ENCODE measurements around the gene RTBDN.
A peak's percentile ranks its signal among the peaks of the same experiment; 100 is the strongest.

The RTBDN gene

GRCh38 chr19:12834566-12834943 lies at the start of gene RTBDN:
Gene RTBDN, minus strand, starts transcription at chr19:12834579. Its CDS starts 4,600 bp downstream, at chr19:12829979.
- no peak for DNase-seq (ENCODE audit: low read depth in 2 of 3, low spot score in 1 of 3)

- no peak for DNase-seq (ENCODE audit: low read depth in 2 of 3, low spot score in 1 of 3)
These were observed 48.2 kb upstream of the RTBDN start for GRCh38 chr19:12882589-12882988.

- DNase-seq (ENCODE audit: low read depth in 2 of 3, low spot score in 1 of 3), result peak; percentile 83 to 95 (median 84)
These were observed 46.9 kb upstream of the RTBDN start, which contains the start of gene DNASE2 for GRCh38 chr19:12881172-12881808. Gene DNASE2, minus strand, starts transcription at chr19:12881449. Its CDS starts 74 bp downstream, at chr19:12881375.

- no peak for DNase-seq (ENCODE audit: low read depth in 2 of 3, low spot score in 1 of 3)
These were observed 46.3 kb upstream of the RTBDN start for GRCh38 chr19:12880551-12881171.

GRCh38 chr19:12875086-12875485 lies 40.7 kb upstream of the RTBDN start:
- no peak for DNase-seq (ENCODE audit: low read depth in 2 of 3, low spot score in 1 of 3)

GRCh38 chr19:12873891-12874745 lies 39.7 kb upstream of the RTBDN start:
- DNase-seq (ENCODE audit: low read depth in 2 of 3, low spot score in 1 of 3), result no peak

GRCh38 chr19:12872941-12873890 lies 38.8 kb upstream of the RTBDN start:
- peak; percentile 43 to 63 (median 61) for DNase-seq (ENCODE audit: low read depth in 2 of 3, low spot score in 1 of 3)

- DNase-seq (ENCODE audit: low read depth in 2 of 3, low spot score in 1 of 3), result no peak
These were observed 37.9 kb upstream of the RTBDN start for GRCh38 chr19:12872255-12872654.

- DNase-seq (ENCODE audit: low read depth in 2 of 3, low spot score in 1 of 3), result no peak
These were observed 37.3 kb upstream of the RTBDN start for GRCh38 chr19:12871681-12872080.

- DNase-seq (ENCODE audit: low read depth in 2 of 3, low spot score in 1 of 3), result no peak
These were observed 34.2 kb upstream of the RTBDN start for GRCh38 chr19:12868540-12869112.

- DNase-seq (ENCODE audit: low read depth in 2 of 3, low spot score in 1 of 3), result peak; percentile 46 to 59 (median 49)
These were observed 33.0 kb upstream of the RTBDN start for GRCh38 chr19:12867120-12868099.

GRCh38 chr19:12866416-12867119 lies 32.2 kb upstream of the RTBDN start:
- no peak for DNase-seq (ENCODE audit: low read depth in 2 of 3, low spot score in 1 of 3)

- no peak for DNase-seq (ENCODE audit: low read depth in 2 of 3, low spot score in 1 of 3)
These were observed 31.5 kb upstream of the RTBDN start for GRCh38 chr19:12865746-12866415.

GRCh38 chr19:12864721-12865715 lies 30.6 kb upstream of the RTBDN start:
- DNase-seq (ENCODE audit: low read depth in 2 of 3, low spot score in 1 of 3), result no peak

GRCh38 chr19:12864143-12864542 lies 29.8 kb upstream of the RTBDN start:
- DNase-seq (ENCODE audit: low read depth in 2 of 3, low spot score in 1 of 3), result no peak

- no peak for DNase-seq (ENCODE audit: low read depth in 2 of 3, low spot score in 1 of 3)
These were observed 25.2 kb upstream of the RTBDN start for GRCh38 chr19:12859546-12859945.

Measured in stimulated activated CD4-positive, alpha-beta T cell treated with anti-CD3 and anti-CD28 coated beads, Interleukin-12 subunit alpha, Interleukin-12 subunit beta, amount 100 ng/mL, for 48 hours (primary cell).